H7 (cell line): ENCODE measurements around the gene ALDH6A1. TPM values are rescaled to one million over a fixed set of nuclear protein-coding genes. Genes with fewer than 3 reads are reported as not detected.

Experiments used
- DNase-seq: peaks from one replicate; pipeline ENCODE4 v3.0.0; 2012
- H3K27me3 ChIP-seq: 2 replicates; pipeline ENCODE4 v1.6.0; 2011; ENCODE audit warnings: mild to moderate bottlenecking, low read length; ENCODE audit not compliant: control insufficient read depth, insufficient read depth
- H3K36me3 ChIP-seq: replicated peaks from 2 replicates; pipeline ENCODE4 v1.5.1; 2011; ENCODE audit warnings: low read length; ENCODE audit not compliant: control insufficient read depth, insufficient read depth
- H3K4me3 ChIP-seq: 2 replicates; pipeline ENCODE4 v1.5.1; 2011; ENCODE audit warnings: low read depth, mild to moderate bottlenecking, control low read depth, low read length, moderate library complexity; ENCODE audit not compliant: insufficient read depth
- total RNA-seq: library from RNA; depleted of rRNA; stranded (reverse); fragments of >200 nt; shearing (Covaris generic); gene quantifications from 2 replicates; pipeline ENCODE4 v1.2.3, GENCODE V29; 2014

Gene ALDH6A1
- total RNA-seq, 1 experiment from 2014 or later, result 15.6 TPM

DNA sequence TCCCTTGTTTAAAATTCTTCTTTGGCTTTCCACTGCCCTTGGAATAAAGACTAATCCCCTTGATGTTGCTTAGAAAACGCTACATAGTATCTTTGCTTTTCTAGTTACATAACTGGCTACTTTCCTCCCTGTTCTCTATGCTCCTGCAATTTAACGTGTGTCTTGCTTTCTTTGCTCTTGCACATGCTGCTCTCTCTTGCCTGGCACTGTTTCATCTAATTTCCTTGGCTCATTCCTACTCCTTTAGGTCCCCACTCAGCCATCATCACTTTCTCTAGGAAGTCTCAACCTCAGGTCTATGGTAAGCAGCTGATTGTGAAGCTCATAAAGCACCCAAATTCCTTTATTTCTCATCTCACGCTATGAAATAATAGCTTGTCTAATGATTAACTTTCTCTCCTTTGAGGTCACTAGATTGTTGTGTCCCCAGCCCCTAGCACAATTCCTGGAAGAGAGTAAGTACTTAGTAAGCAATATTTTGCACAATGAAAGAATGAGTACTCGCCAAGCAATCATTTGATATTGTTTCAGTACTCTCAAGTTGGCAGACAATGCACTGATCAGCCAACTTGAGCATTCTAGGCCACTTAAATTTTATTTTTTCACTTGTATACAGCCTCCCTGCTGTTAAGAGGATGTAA, 3.3 kb downstream of the ALDH6A1 start:
- Histone ChIP-seq H3K36me3 (no peaks in the 10 kb centered on the region), H3K4me3 (no peak overlapping the region)

DNA sequence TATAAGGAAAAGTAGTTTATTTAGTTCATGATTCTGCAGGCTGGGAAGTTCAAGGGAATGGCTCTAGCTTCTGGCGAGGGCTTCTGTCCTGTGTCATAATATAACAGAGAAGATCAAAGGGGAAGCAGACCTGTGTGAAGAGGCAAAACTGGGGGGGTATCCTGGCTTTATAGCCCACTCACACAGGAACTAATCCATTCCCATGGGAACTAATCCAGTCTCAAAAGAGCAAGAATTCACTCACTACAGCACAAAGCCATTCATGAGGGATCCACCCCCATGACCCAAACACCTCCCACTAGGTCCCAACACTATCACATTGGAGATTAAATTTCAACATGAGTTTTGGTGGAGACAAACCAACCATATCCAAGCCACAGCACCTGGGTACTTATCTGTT, 6.9 kb downstream of the ALDH6A1 start:
- no peak for DNase-seq
- no peak overlapping the region for H3K4me3 ChIP-seq
- no peaks in the 10 kb centered on the region for H3K36me3 ChIP-seq
- no peaks in the 10 kb centered on the region for H3K27me3 ChIP-seq

More for the DNA sequence above, 3.3 kb downstream of the ALDH6A1 start:
- DNase-seq, result no peak
- no peaks in the 10 kb centered on the region for H3K27me3 ChIP-seq

GRCh38 chr14:74065746-74066575, 18.3 kb downstream of the ALDH6A1 start:
- peaks cover 3% of the 10 kb centered on the region for H3K36me3 ChIP-seq
- H3K27me3 ChIP-seq, result no peaks in the 10 kb centered on the region
- no peak for DNase-seq
- H3K4me3 ChIP-seq, result no peak overlapping the region

DNA sequence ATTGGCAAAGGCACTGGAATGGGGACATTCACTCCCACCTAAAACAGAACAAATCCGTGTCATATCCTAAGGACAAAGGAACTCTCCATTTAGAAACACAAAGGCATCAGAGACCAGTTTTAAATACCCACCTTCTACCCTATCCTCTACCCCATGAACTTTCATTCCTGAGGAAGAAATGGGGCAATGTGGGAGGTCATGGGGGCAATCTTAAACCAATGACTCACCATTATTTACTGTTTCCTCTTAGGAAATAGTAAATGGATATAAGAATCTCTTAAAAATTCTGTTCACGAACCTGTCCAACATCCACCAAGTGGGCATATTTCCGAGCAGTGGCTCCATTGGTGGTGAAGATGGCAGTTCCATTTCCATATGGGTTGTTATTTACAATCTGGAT, 19.4 kb downstream of the ALDH6A1 start:
- Histone ChIP-seq H3K4me3 (no peak overlapping the region), H3K27me3 (no peaks in the 10 kb centered on the region), H3K36me3 (peaks cover 5% of the 10 kb centered on the region)
- DNase-seq, result no peak

- no peak for DNase-seq
- no peak overlapping the region for H3K4me3 ChIP-seq
- H3K27me3 ChIP-seq, result no peaks in the 10 kb centered on the region
- peaks cover 5% of the 10 kb centered on the region for H3K36me3 ChIP-seq
Observed at GRCh38 chr14:74064426-74064825, 19.8 kb downstream of the ALDH6A1 start.

- Histone ChIP-seq H3K27me3 (no peaks in the 10 kb centered on the region), H3K36me3 (peaks cover 5% of the 10 kb centered on the region), H3K4me3 (no peak overlapping the region)
- no peak for DNase-seq
Observed at GRCh38 chr14:74062809-74063150, 21.5 kb downstream of the ALDH6A1 start.

DNA sequence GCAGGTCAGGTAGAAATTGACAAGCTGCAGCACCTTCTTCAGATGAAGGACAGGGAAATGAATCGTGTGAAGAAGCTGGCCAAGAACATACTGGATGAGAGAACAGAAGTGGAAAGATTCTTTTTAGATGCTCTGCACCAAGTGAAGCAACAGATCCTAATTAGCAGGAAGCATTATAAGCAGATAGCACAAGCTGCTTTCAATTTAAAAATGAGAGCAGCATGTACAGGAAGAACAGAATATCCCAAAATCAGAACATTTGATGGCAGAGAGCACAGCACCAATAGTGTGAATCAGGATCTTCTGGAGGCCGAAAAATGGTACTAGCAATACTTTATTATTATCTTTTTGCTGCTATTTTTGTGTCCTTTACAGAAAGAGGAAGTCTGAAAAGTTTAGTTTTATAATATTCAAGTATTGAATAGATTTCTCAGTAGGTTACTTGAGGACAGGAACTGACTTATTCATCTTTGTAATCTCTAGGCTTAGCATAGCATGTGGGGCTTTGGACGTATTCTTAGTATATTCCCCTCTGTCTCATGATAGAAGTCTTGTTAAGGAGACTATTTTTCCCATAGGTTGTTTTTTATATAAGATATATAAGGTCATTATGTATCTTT, 34.3 kb downstream of the ALDH6A1 start:
- H3K36me3 ChIP-seq, result no peaks in the 10 kb centered on the region
- no peak for DNase-seq
- H3K4me3 ChIP-seq, result no peak overlapping the region
- H3K27me3 ChIP-seq, result no peaks in the 10 kb centered on the region

GRCh38 chr14:74048281-74048680, 36.0 kb downstream of the ALDH6A1 start:
- peak; percentile 58 for DNase-seq
- no peaks in the 10 kb centered on the region for H3K27me3 ChIP-seq
- H3K4me3 ChIP-seq, result no peak overlapping the region
- no peaks in the 10 kb centered on the region for H3K36me3 ChIP-seq

GRCh38 chr14:74045522-74045921, 38.7 kb downstream of the ALDH6A1 start:
- H3K27me3 ChIP-seq, result no peaks in the 10 kb centered on the region
- H3K4me3 ChIP-seq, result no peak overlapping the region
- DNase-seq, result no peak

DNA sequence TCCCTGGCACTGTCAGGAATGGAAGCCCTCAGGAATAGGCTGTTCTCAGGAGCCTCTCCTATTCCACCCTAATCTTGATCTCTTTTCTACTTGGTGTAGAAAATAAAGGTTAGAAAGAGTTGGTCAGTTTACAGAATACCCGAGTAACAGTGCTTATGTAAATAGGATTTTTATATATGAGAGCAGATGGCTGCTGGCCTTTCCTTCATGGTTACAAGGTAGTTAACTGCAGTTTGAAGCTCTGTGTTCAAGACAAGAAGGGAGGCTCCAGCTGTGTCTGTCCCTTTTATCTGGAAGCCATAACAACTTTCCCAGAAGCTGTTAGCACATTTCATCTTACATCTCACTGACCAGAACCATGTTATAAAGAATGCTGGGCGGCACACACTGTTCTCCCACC, 42.0 kb downstream of the ALDH6A1 start:
- Histone ChIP-seq H3K27me3 (no peaks in the 10 kb centered on the region), H3K4me3 (no peak overlapping the region), H3K36me3 (no peaks in the 10 kb centered on the region)
- no peak for DNase-seq

More at GRCh38 chr14:74045522-74045921, 38.7 kb downstream of the ALDH6A1 start:
- H3K36me3 ChIP-seq, result no peaks in the 10 kb centered on the region

DNA sequence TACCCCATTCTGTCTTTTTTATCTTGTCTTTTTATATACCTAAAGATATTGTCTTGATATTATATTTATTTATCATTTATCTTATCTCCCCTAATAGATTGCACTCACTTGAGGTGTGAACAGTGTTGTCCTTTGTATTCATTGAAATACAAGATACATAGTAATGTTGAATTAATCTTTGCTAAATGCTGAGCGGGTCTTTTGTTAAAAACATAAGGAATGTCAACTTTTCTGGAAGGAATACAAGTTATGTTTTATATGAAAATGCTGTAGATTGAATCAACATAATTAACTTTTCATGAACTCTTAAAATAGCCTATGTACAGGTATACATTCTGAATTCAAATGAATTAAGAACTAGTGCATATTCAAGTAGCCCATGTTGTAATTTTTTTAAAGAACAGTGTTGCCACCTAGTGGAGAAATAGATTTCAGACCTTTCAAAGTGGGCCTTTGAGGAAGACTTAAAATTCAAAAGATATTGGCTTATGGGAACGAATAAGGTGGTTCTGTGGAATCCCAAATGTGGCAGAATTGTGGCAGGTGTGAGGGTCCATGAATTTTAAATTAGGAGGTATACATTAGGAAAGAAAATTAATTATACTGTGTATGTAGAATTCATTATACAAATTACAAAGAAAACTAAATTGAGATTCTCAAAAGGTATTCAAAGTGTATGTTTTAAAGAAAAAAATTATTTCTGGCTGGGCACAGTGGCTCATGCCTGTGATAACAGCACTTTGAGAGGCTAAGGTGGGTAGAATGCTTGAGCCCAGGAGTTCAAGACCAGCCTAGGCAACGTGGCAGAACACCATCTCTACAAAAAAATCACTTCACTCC, 46.0 kb downstream of the ALDH6A1 start:
- no peak overlapping the region for H3K4me3 ChIP-seq
- no peaks in the 10 kb centered on the region for H3K27me3 ChIP-seq
- DNase-seq, result peak; percentile 54
- no peaks in the 10 kb centered on the region for H3K36me3 ChIP-seq

DNA sequence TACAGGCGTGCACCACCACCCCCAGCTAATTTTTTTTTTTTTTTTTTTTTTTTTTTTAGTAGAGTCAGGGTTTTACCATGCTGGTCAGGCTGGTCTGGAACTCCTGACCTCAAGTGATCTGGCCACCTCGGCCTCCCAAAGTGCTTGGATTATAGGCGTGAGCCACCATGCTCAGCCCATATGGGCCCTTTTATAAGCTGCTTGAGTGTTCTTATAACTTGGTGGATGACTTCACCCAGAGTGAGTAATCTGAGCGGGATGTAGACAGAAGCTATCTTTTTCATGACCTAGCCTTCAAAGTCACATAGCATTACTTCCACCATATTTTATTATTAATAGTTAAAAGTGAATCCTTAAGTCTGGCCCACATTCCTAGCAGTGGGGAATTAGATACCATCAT, 48.7 kb downstream of the ALDH6A1 start:
- H3K27me3 ChIP-seq, result no peaks in the 10 kb centered on the region
- H3K4me3 ChIP-seq, result no peak overlapping the region
- H3K36me3 ChIP-seq, result no peaks in the 10 kb centered on the region
- DNase-seq, result no peak

- Histone ChIP-seq H3K4me3 (no peak overlapping the region), H3K36me3 (no peaks in the 10 kb centered on the region)
Observed at GRCh38 chr14:74034572-74034971, 49.7 kb downstream of the ALDH6A1 start.

DNA sequence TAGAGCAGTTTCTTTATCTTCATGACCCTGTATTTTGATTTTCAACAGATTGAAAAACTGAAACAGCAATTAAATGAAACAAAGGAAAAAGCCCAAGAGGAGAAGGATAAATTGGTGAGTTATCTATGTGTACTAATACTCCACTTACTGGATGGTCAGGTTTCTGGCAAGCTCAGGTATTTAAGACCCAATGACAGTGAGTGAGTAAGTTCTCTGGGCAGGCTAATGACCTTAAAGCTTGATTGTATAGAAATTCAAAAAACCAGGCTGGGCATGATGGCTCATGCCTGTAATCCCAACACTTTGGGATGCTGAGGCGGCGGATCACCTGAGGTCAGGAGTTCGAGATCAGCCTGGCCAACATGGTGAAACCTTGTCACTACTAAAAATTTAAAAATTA, 55.1 kb downstream of the ALDH6A1 start:
- Histone ChIP-seq H3K36me3 (no peaks in the 10 kb centered on the region), H3K27me3 (no peaks in the 10 kb centered on the region), H3K4me3 (no peak overlapping the region)
- DNase-seq, result no peak

More at GRCh38 chr14:74034572-74034971, 49.7 kb downstream of the ALDH6A1 start:
- no peaks in the 10 kb centered on the region for H3K27me3 ChIP-seq
- DNase-seq, result no peak
